HepG2 (cell line): Measurements from ENCODE around the gene ZNF431. TPM values are rescaled to one million over a fixed set of nuclear protein-coding genes. Genes with fewer than 3 reads are reported as not detected.

Source experiments
- ATAC-seq: fragments of 200-7000 bp; cut with Tn5 transposase; 3 replicates; pipeline ENCODE4 v1.9.1; 2020; ENCODE audit warnings: mild to moderate bottlenecking, moderate library complexity
- BruUV-seq: library from RNA; stranded (reverse); fragments of 400-500 nt; replicated peaks from 2 replicates; lab custom pipeline; 2021; lab: Mats Ljungman, UMichigan
- CTCF ChIA-PET: fragments of 300-600 bp; formaldehyde crosslinking; extraction: SDS; loops from one replicate; lab custom pipeline; 2021; ENCODE audit warnings: low total read pairs, inconsistent platforms, low intra/inter-chr PET ratio; lab: Yijun Ruan, JAX
- POLR2A ChIA-PET: fragments of 350-600 bp; sonication (Branson Sonifier 250); formaldehyde crosslinking; loops from one replicate; lab custom pipeline; 2020; ENCODE audit warnings: antibody characterized with exemption, inconsistent platforms; lab: Yijun Ruan, JAX
- DNase-seq: peaks from one replicate; pipeline ENCODE4 v3.0.0-alpha.2; 2015; ENCODE audit warnings: low spot score
- FAIRE-seq: peaks from 3 replicates; lab custom pipeline; 2011; peaks lifted over from hg19 to GRCh38; lab: Jason Lieb, UNC
- H2AFZ ChIP-seq: one replicate; pipeline ENCODE4 v1.6.1; 2011; ENCODE audit warnings: low read length, inconsistent platforms
- H3K27ac ChIP-seq: fragments of 300-600 bp; 3 replicates; pipeline ENCODE4 v1.8.0; 2011; ENCODE audit warnings: mixed run types, mild to moderate bottlenecking, mixed read lengths, low read length, inconsistent platforms; ENCODE audit not compliant: insufficient read depth; ENCODE audit errors: extremely low read length
- H3K27me3 ChIP-seq, 2 experiments: fragments of 200-600 bp in 1 of 2; 2 replicates in 1 of 2; 3 replicates in 1 of 2; pipeline versions ENCODE4 v1.6.0 to v1.8.0; 2011; ENCODE audit warnings: low read length in 2 of 2, mild to moderate bottlenecking in 2 of 2, moderate library complexity in 2 of 2, inconsistent platforms in 1 of 2; ENCODE audit not compliant: insufficient read depth in 2 of 2, control insufficient read depth in 1 of 2
- H3K36me3 ChIP-seq, 2 experiments: fragments of 200-600 bp in 1 of 2; replicated peaks in 1 of 2; 2 replicates in 1 of 2; 3 replicates in 1 of 2; pipeline versions ENCODE4 v1.5.1 to v1.8.0; 2011; ENCODE audit warnings: low read length in 2 of 2, inconsistent platforms in 1 of 2; ENCODE audit not compliant: insufficient read depth in 2 of 2, control insufficient read depth in 1 of 2
- H3K4me1 ChIP-seq: 2 replicates; pipeline ENCODE4 v1.5.1; 2012; ENCODE audit warnings: low read length, inconsistent platforms; ENCODE audit not compliant: insufficient read depth
- H3K4me2 ChIP-seq: 2 replicates; pipeline ENCODE4 v1.6.0; 2011; ENCODE audit warnings: low read depth, low read length, inconsistent platforms
- H3K4me3 ChIP-seq, 3 experiments: fragments of 200-600 bp in 1 of 3; sonication (generic), shearing (Covaris generic) in 1 of 3; replicated peaks in 1 of 3; 2 replicates each; pipeline ENCODE4 v1.5.1; 2011 to 2016; ENCODE audit warnings: low read length in 3 of 3, inconsistent platforms in 2 of 3, low read depth in 2 of 3, mild to moderate bottlenecking in 2 of 3, control low read depth in 1 of 3, mixed read lengths in 1 of 3; ENCODE audit not compliant: insufficient read depth in 1 of 3
- H3K79me2 ChIP-seq: one replicate; pipeline ENCODE4 v1.6.1; 2011; ENCODE audit warnings: low read length, inconsistent platforms; ENCODE audit not compliant: insufficient read depth
- H3K9ac ChIP-seq: 2 replicates; pipeline ENCODE4 v1.6.0; 2011; ENCODE audit warnings: mild to moderate bottlenecking, low read depth, low read length, inconsistent platforms; ENCODE audit not compliant: insufficient read depth
- H3K9me3 ChIP-seq: 2 replicates; pipeline ENCODE4 v1.5.1; 2012; ENCODE audit warnings: mild to moderate bottlenecking, low read length
- H4K20me1 ChIP-seq: 2 replicates; pipeline ENCODE4 v1.6.0; 2011; ENCODE audit warnings: inconsistent platforms, mild to moderate bottlenecking, low read length, moderate library complexity; ENCODE audit not compliant: insufficient read depth
- ARNTL ChIP-seq: sonication (generic); formaldehyde crosslinking; IDR thresholded peaks from 2 replicates; pipeline ENCODE4 v1.4.0; 2020; ENCODE audit warnings: mild to moderate bottlenecking, missing genetic modification reagents
- ATRX ChIP-seq: sonication (generic); formaldehyde crosslinking; IDR thresholded peaks from 2 replicates; pipeline ENCODE4 v1.4.0; 2020; ENCODE audit warnings: missing genetic modification reagents, borderline replicate concordance
- BRD4 ChIP-seq: sonication (generic); formaldehyde crosslinking; IDR thresholded peaks from 2 replicates; pipeline ENCODE4 v1.4.0; 2020; ENCODE audit warnings: missing genetic modification reagents
- FIP1L1 ChIP-seq: fragments of 200-400 bp; formaldehyde crosslinking; IDR thresholded peaks from 2 replicates; pipeline ENCODE4 v1.6.1; 2018; ENCODE audit warnings: low read depth, mild to moderate bottlenecking, low read length, moderate library complexity, borderline replicate concordance; ENCODE audit not compliant: insufficient read depth
- HMG20B ChIP-seq: conservative IDR thresholded peaks from 2 replicates; pipeline ENCODE4 v1.6.1; 2016; ENCODE audit warnings: missing genetic modification reagents, missing compliant biosample characterization
- KLF16 ChIP-seq, 2 experiments: sonication (generic) in 1 of 2; formaldehyde crosslinking in 1 of 2; IDR thresholded peaks; 2 replicates each; pipeline versions ENCODE4 v1.6.1 to v1.8.0; 2016 to 2023; ENCODE audit warnings: missing genetic modification reagents in 2 of 2, missing compliant biosample characterization in 1 of 2
- MXD4 ChIP-seq: IDR thresholded peaks from 2 replicates; pipeline ENCODE4 v1.6.1; 2016; ENCODE audit warnings: mild to moderate bottlenecking, missing biosample characterization, missing genetic modification reagents
- SRF ChIP-seq: IDR thresholded peaks from 2 replicates; pipeline ENCODE4 v1.6.1; 2011; ENCODE audit warnings: mild to moderate bottlenecking, low read depth, low read length, moderate library complexity
- YEATS2 ChIP-seq: sonication (generic); formaldehyde crosslinking; IDR thresholded peaks from 2 replicates; pipeline ENCODE4 v1.4.0; 2020; ENCODE audit warnings: missing genetic modification reagents, borderline replicate concordance
- ZKSCAN1 ChIP-seq: fragments of 150-350 bp; IDR thresholded peaks from 2 replicates; pipeline ENCODE4 v1.6.1; 2014; ENCODE audit warnings: low read length
- ZMAT3 ChIP-seq: sonication (generic); formaldehyde crosslinking; conservative IDR thresholded peaks from 2 replicates; pipeline ENCODE4 v1.7.0; 2021; ENCODE audit warnings: missing genetic modification reagents
- ZNF263 ChIP-seq: sonication (generic); formaldehyde crosslinking; IDR thresholded peaks from 2 replicates; pipeline ENCODE4 v1.4.0; 2020; ENCODE audit warnings: missing genetic modification reagents
- ZNF572 ChIP-seq: sonication (generic); formaldehyde crosslinking; IDR thresholded peaks from 2 replicates; pipeline ENCODE4 v1.5.1; 2020; ENCODE audit warnings: mild to moderate bottlenecking, missing genetic modification reagents
- ZXDC ChIP-seq: sonication (generic); formaldehyde crosslinking; IDR thresholded peaks from 2 replicates; pipeline ENCODE4 v1.5.0; 2020; ENCODE audit warnings: mild to moderate bottlenecking, missing genetic modification reagents
- WGBS: methylation state at CpG from one replicate; pipeline ENCODE4 v1.1.6; 2017; ENCODE audit warnings: low lambda C conversion rate; 5-methylcytosine and 5-hydroxymethylcytosine counted together
- in situ Hi-C: cut with HindIII; loops from 2 replicates; pipeline ENCODE4 v1.10.0; 2017; ENCODE audit warnings: low pct_unique_long_range_greater_than_20kb; ENCODE audit not compliant: extremely low pct_ligation_motif_present
- intact Hi-C: fragments of 100-400 bp; cut with micrococcal nuclease; formaldehyde crosslinking; loops from one replicate; pipeline ENCODE4 v1.10.0; 2022; ENCODE audit not compliant: unreplicated experiment
- polyA plus RNA-seq, 8 experiments: library from polyadenylated mRNA; depleted of rRNA in 3 of 8; stranded (reverse) in 7 of 8; unstranded in 1 of 8; fragments of >200 nt; fragmentation: Illumina TruSeq in 4 of 8; extraction: Trizol in 4 of 8; gene quantifications; 2 replicates each; pipeline versions ENCODE4 v1.2.1 to v1.2.3, GENCODE V29; 2011 to 2016; ENCODE audit warnings: low read depth in 4 of 8, missing spikeins in 1 of 8, mixed read lengths in 1 of 8; ENCODE audit not compliant: insufficient read depth in 1 of 8
- small RNA-seq, 3 experiments: library from RNA; depleted of rRNA; stranded (forward); fragments of <200 nt; gene quantifications; one replicate each; pipeline ENCODE3, GENCODE V24; 2012; ENCODE audit warnings: low read depth in 2 of 3, low replicate concordance in 1 of 3; ENCODE audit not compliant: insufficient read length in 3 of 3, insufficient read depth in 2 of 3
- total RNA-seq, 5 experiments: library from RNA; depleted of rRNA; stranded (reverse); fragments of >200 nt; fragmentation: Illumina TruSeq; extraction: Trizol; gene quantifications; 2 replicates each; pipeline ENCODE4 v1.2.3, GENCODE V29; 2016; ENCODE audit warnings: low read depth in 1 of 5

The ZNF431 gene
- total and polyA plus RNA-seq, 2 of the 13 experiments (the other 11 are each of a cell fraction or from before 2014, with no cell fraction given), result 4.4 to 11.8 TPM

DNA sequence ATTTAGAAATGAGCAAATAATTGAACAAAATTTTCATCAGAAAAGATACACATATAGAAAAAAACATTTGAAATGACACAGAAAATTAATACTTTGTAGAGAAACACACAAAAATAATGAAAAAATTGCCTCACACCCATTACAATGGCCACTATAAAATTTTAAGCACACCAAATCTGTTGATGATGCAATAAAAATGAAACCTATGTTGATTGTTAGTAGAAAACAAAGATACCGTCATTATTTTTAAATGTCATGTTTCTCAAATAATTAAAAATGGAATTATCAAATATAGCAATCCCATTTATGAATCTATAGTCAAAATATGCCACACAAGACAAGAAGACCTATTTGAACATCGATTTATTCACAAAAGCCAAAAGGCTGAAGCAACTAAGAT, 96.8 kb downstream of the ZNF431 start:
- intact Hi-C loops, result no loop called here
- no TSS peak for BruUV-seq
- ChIA-PET POLR2A (no interaction called here), CTCF (no interaction called here)
- H3K9me3 ChIP-seq, result no peaks in the 10 kb centered on the region
- H3K4me2 ChIP-seq, result no peak overlapping the region
- FAIRE-seq (no peak), DNase-seq (no peak), ATAC-seq (no peak)
- H3K9ac ChIP-seq, result no peak overlapping the region
- no peak overlapping the region for H3K4me3 ChIP-seq
- H3K27ac ChIP-seq, result no peak overlapping the region
- H3K27me3 ChIP-seq, result no peaks in the 10 kb centered on the region
- no peak overlapping the region for H2AFZ ChIP-seq
- 5% methylated on average over 2 of the region's 2 CpGs for WGBS
- no peaks in the 10 kb centered on the region for H3K79me2 ChIP-seq
- in situ Hi-C loops, result no loop called here
- no peak for TF ChIP-seq ZMAT3 (CRISPR knock-in tag)
- no peak for TF ChIP-seq MXD4 (CRISPR knock-in tag)
- TF ChIP-seq KLF16 (CRISPR knock-in tag; IDR thresholded peaks at IDR 0.05), result no peak
- TF ChIP-seq ZXDC, result no peak
- TF ChIP-seq ZNF572 (CRISPR knock-in tag), result no peak
- TF ChIP-seq FIP1L1, result no peak
- no peak for TF ChIP-seq SRF
- no peak for TF ChIP-seq BRD4 (CRISPR knock-in tag)
- TF ChIP-seq ZKSCAN1, result no peak
- TF ChIP-seq HMG20B (CRISPR knock-in tag), result no peak
- no peak for TF ChIP-seq ZNF263 (CRISPR knock-in tag)
- no peak for TF ChIP-seq ARNTL (CRISPR knock-in tag)
- no peak for TF ChIP-seq ATRX (CRISPR knock-in tag)
- TF ChIP-seq YEATS2, result no peak
- H3K36me3 ChIP-seq, result no peaks in the 10 kb centered on the region
- H4K20me1 ChIP-seq, result no peaks in the 10 kb centered on the region
- H3K4me1 ChIP-seq, result no peaks in the 10 kb centered on the region

Small RNA genes within 50 kb of the gene (small RNA-seq; reads per million reads assigned to genes)
- 0 reads per million in 3 experiments for gene RNA5SP469

Other genes starting within 250 kb of the ZNF431 start
- 3.7 and 4.8 TPM in 2 replicates for gene ZNF85, start 218.8 kb upstream of the ZNF431 start, total RNA-seq (2016; rRNA removed; fragmentation: Illumina TruSeq; extraction: Trizol)
- 0.85 and 1.1 TPM in 2 replicates for gene ZNF85, start 218.8 kb upstream of the ZNF431 start, polyA plus RNA-seq (2011; rRNA removed)
- 6.9 and 9.7 TPM in 2 replicates for gene ZNF430, start 121.4 kb upstream of the ZNF431 start, total RNA-seq (2016; rRNA removed; fragmentation: Illumina TruSeq; extraction: Trizol)
- gene ZNF430, start 121.4 kb upstream of the ZNF431 start, polyA plus RNA-seq (2011; rRNA removed), result 4.1 TPM in 2 replicates
- 27.8 and 36.6 TPM in 2 replicates for gene ZNF714, start 59.8 kb upstream of the ZNF431 start, total RNA-seq (2016; rRNA removed; fragmentation: Illumina TruSeq; extraction: Trizol)
- gene ZNF714, start 59.8 kb upstream of the ZNF431 start, polyA plus RNA-seq (2011; rRNA removed), result 3.5 and 6.7 TPM in 2 replicates
- 5.2 and 6.9 TPM in 2 replicates for gene ZNF708, start 187.4 kb downstream of the ZNF431 start, total RNA-seq (2016; rRNA removed; fragmentation: Illumina TruSeq; extraction: Trizol)
- gene ZNF708, start 187.4 kb downstream of the ZNF431 start, polyA plus RNA-seq (2011; rRNA removed), result 1.8 and 2.7 TPM in 2 replicates
- gene ZNF738, start 217.0 kb downstream of the ZNF431 start, total RNA-seq (2016; rRNA removed; fragmentation: Illumina TruSeq; extraction: Trizol), result 4.4 and 5.3 TPM in 2 replicates
- gene ZNF738, start 217.0 kb downstream of the ZNF431 start, polyA plus RNA-seq (2011; rRNA removed), result 2.7 and 3.4 TPM in 2 replicates